Smooth muscle cell of the coronary artery (primary cell): ENCODE results near the gene PGM2. TPM values are rescaled to one million over a fixed set of nuclear protein-coding genes. Genes with fewer than 3 reads are reported as not detected.

Experiments used
- total RNA-seq: library from RNA; depleted of rRNA; stranded (reverse); fragments of >200 nt; gene quantifications from 2 replicates; pipeline ENCODE4 v1.2.3, GENCODE V29; 2014; ENCODE audit warnings: low replicate concordance

The PGM2 gene
- total RNA-seq, result 8.0 and 21.1 TPM in 2 replicates

DNA sequence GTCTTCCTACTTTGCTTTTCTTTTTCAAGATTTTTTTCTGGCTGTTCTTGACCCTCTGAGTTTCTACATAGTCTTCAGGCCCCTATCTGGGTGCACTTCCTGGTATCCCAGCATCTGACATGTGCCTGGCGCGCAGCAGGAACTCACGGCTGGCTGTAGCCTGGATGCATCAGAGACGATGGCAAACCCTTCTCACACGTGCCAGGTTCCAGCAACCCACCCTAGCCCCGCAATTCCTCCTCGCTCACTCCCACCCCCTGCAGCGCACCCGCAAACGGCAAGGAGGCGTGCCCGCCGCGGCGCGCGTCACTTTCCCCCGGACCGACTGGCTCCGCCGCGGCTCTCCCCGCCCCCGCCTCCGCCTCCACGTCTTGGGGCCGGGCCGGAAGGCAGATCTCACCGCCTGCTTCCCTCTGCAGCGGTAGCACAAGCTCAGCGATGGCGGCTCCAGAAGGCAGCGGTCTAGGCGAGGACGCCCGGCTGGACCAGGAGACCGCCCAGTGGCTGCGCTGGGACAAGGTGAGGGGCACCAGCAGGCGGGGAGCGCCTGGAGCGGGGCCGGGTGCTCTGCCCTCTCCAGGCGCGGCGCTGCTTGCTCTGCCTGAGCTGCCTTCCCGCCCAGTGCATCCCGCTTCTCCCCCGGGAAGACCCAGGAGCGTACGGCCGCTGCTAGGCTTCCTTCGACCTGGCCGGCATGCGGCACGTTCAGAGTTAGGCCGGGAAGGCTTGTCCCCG is at the start of gene PGM2:
Gene PGM2, plus strand, starts transcription at position 392 of the 735 bp plus-strand sequence. Its CDS starts 47 bp downstream, at position 439.

DNA sequence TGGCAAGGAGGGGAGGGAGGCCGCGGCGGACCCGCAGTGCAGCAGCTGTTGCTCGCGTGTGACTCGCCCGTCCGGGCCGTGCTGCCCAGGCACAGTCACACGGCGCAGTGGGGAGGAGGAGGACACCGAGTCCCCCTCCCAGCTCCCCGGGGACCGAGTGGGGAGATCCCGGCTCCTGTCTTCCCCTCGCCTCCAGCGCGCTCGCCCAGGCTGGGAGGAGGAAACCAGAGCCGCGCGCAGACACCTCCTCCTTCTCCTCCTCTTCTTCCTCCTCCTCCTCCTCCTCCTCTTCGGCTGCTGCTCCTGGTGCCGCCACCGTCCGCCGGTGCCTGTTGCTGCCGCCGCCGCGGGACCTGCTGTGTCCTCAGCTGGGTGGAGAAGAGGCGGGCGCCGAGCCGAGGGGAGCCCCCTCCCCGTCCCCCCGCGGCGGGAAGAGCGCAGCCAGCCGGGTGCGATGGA is 64.3 kb downstream of the PGM2 start, which contains the start of gene TBC1D1:
Gene TBC1D1, plus strand, starts transcription at position 284 of the 459 bp plus-strand sequence. CDS start 11,012 bp downstream, outside the sequence.

Other genes with a start within 250 kb of the PGM2 start
- gene RELL1, start 140.3 kb upstream of the PGM2 start, total RNA-seq, result 66.1 and 80.5 TPM in 2 replicates
- 15.0 and 84.0 TPM in 2 replicates for gene TBC1D1, start 64.4 kb downstream of the PGM2 start, total RNA-seq
- gene PTTG2, start 133.7 kb downstream of the PGM2 start, total RNA-seq, result not detected in 2 replicates